ENCODE data around the gene SLC9A8. TPM values are rescaled to one million over a fixed set of nuclear protein-coding genes. Genes with fewer than 3 reads are reported as not detected.

SLC9A8 gene
- total and polyA plus RNA-seq, 2 of the 8 experiments (the other 6 are each of a cell fraction or from before 2014, with no cell fraction given), result 3.2 to 6.2 TPM

DNA sequence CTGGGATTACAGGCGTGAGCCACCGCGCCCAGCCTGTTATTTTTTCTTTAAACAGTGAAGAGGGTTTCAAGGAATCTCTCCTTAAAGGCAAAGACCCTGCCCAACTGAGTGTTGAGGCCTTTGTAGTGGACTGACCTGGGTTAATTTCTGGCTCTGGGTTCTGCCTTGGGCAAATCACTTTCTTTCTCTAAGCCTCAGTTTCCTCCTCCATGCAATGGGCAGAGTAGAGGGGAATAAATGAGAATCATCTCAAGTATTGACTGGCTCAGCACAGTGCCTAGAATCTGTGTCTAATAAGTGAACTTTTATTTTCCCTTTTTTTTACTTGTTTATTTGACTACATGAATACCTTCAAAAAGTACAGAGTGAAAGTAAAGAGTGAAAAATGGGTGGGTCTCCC lies 31.0 kb upstream of the SLC9A8 start:
- H2BK12ac ChIP-seq (ENCODE audit: low read depth, low read length), result no peak overlapping the region
- no peak overlapping the region for H2BK120ac ChIP-seq (replicated peaks; ENCODE audit: low read depth, low read length)
- H2BK20ac ChIP-seq (ENCODE audit: low read length), result no peak overlapping the region
- no peak overlapping the region for H4K8ac ChIP-seq (ENCODE audit: extremely low read depth, insufficient read depth, low read length)
- H3K14ac ChIP-seq (ENCODE audit: insufficient read length), result no peak overlapping the region
- H3K4me3 ChIP-seq (ENCODE audit: extremely low read depth in 1 of 4, insufficient read depth in 2 of 4, low read depth in 3 of 4, low read length in 4 of 4), result no peak overlapping the region
- no peak overlapping the region for H2BK5ac ChIP-seq (ENCODE audit: low read depth, low read length)
- no peak overlapping the region for H3K18ac ChIP-seq (ENCODE audit: extremely low read depth, low read length)
- H3K27me3 ChIP-seq (replicated peaks in 1 of 4; ENCODE audit: control insufficient read depth in 3 of 4, extremely low read depth in 1 of 4, insufficient read depth in 3 of 4, low read length in 3 of 4), result no peaks in the 10 kb centered on the region
- no peak overlapping the region for H4K91ac ChIP-seq (replicated peaks; ENCODE audit: insufficient read length, low read length)
- no peaks in the 10 kb centered on the region for H4K20me1 ChIP-seq (replicated peaks in 1 of 2; ENCODE audit: control insufficient read depth in 1 of 2, insufficient read depth in 2 of 2, low read length in 2 of 2)
- no peaks in the 10 kb centered on the region for H3K79me1 ChIP-seq (ENCODE audit: low read depth, low read length)
- H3K4me1 ChIP-seq (replicated peaks in 1 of 4; ENCODE audit: control insufficient read depth in 3 of 4, insufficient read depth in 4 of 4, low read length in 3 of 4), result no peaks in the 10 kb centered on the region
- ChIA-PET CTCF (ENCODE audit: partially characterized antibody) (no interaction called here), POLR2A (ENCODE audit: partially characterized antibody) (no interaction called here)
- no peak overlapping the region for H2AFZ ChIP-seq (ENCODE audit: low read length)
- H4K5ac ChIP-seq (ENCODE audit: insufficient read length, low read depth, low read length), result no peak overlapping the region
- H3K9me3 ChIP-seq (ENCODE audit: insufficient read depth in 2 of 2, low read depth in 1 of 2, low read length in 1 of 2), result no peaks in the 10 kb centered on the region
- no peak overlapping the region for H3K4ac ChIP-seq (replicated peaks; ENCODE audit: insufficient read length, low read depth, low read length)
- H3K9ac ChIP-seq (replicated peaks in 1 of 4; ENCODE audit: extremely low read depth in 1 of 4, low read depth in 3 of 4, low read length in 3 of 4), result no peak overlapping the region
- FAIRE-seq (no peak), DNase-seq (ENCODE audit: low read depth in 1 of 2, low spot score in 2 of 2) (no peak)
- H3K4me2 ChIP-seq (ENCODE audit: insufficient read depth in 1 of 2, low read depth in 2 of 2, low read length in 2 of 2), result no peak overlapping the region
- H2BK15ac ChIP-seq (ENCODE audit: low read length), result no peak overlapping the region
- 93% methylated on average over 3 of the region's 3 CpGs; no CpG with 5 or more reads in 1 of the 2 experiments for WGBS, 2 experiments (ENCODE audit: extremely low coverage in 1 of 2, insufficient coverage in 1 of 2, insufficient read length in 1 of 2, insufficient replicate concordance in 2 of 2, low coverage in 1 of 2, low lambda C conversion rate in 2 of 2, missing lambda C conversion rate in 1 of 2)
- no peaks in the 10 kb centered on the region for H3K23me2 ChIP-seq (ENCODE audit: low read depth, low read length)
- H3K23ac ChIP-seq (ENCODE audit: insufficient read length), result no peak overlapping the region
- H3K56ac ChIP-seq (replicated peaks; ENCODE audit: insufficient read length, low read depth, low read length), result no peak overlapping the region
- H2AK5ac ChIP-seq (ENCODE audit: low read depth, low read length), result no peak overlapping the region
- H3K36me3 ChIP-seq (ENCODE audit: control insufficient read depth in 2 of 4, insufficient read depth in 4 of 4, low read length in 3 of 4), result no peaks in the 10 kb centered on the region
- no peak overlapping the region for H3K27ac ChIP-seq (ENCODE audit: low read depth, low read length)
- H3K79me2 ChIP-seq (ENCODE audit: control insufficient read depth in 1 of 2, insufficient read depth in 2 of 2, low read length in 2 of 2), result no peaks in the 10 kb centered on the region
- no peak for TF ChIP-seq GABPA (IDR thresholded peaks at IDR 0.05; ENCODE audit: borderline replicate concordance, insufficient read depth, low read length)
- no peak for TF ChIP-seq RXRA (IDR thresholded peaks at IDR 0.05; ENCODE audit: insufficient read depth, low read depth, low read length)
- TF ChIP-seq BRCA1 (IDR thresholded peaks at IDR 0.05; ENCODE audit: low read depth, low read length), result no peak
- TF ChIP-seq TCF12 (IDR thresholded peaks at IDR 0.05; ENCODE audit: low read depth, low read length), result no peak
- TF ChIP-seq SP2 (IDR thresholded peaks at IDR 0.05; ENCODE audit: low read length), result no peak
- no peak for TF ChIP-seq JUN (IDR thresholded peaks at IDR 0.05; ENCODE audit: low read depth, low read length)
- no peak for TF ChIP-seq CEBPB (IDR thresholded peaks at IDR 0.05; ENCODE audit: low read depth, low read length)

Data from H1 (cell line).